GM18505 (cell line): ENCODE results near the gene CPN1.
"Not testable (repeated sequence)": the region's sequence is repeated elsewhere in the genome, so short reads cannot be mapped to it uniquely, and the experiment has no call there.

ENCODE experiments used
- ATAC-seq: cut with Tn5 transposase; IDR thresholded peaks from one replicate; pipeline ENCODE4 v1.9.1; 2021; ENCODE audit not compliant: unreplicated experiment
- POLR2A ChIP-seq: IDR thresholded peaks from 4 replicates; pipeline ENCODE4 v1.6.1; 2011; ENCODE audit warnings: borderline replicate concordance; ENCODE audit not compliant: insufficient read depth, insufficient read length; ENCODE audit errors: extremely low read depth

The CPN1 gene

GRCh38 chr10:100021322-100021721 lies 60.3 kb downstream of the CPN1 start:
- TF ChIP-seq POLR2A = no peak
- no peak for ATAC-seq

GRCh38 chr10:100020886-100021253 lies 60.8 kb downstream of the CPN1 start:
- no peak for TF ChIP-seq POLR2A
- ATAC-seq = no peak

GRCh38 chr10:100020142-100020885 lies 61.4 kb downstream of the CPN1 start:
- peak; percentile 80 for ATAC-seq
- TF ChIP-seq POLR2A = no peak

- no peak for TF ChIP-seq POLR2A
- ATAC-seq = no peak
These were observed 61.9 kb downstream of the CPN1 start for GRCh38 chr10:100019787-100020141.

GRCh38 chr10:100014071-100014762 lies 67.5 kb downstream of the CPN1 start:
- peak; percentile 62 for ATAC-seq
- no peak for TF ChIP-seq POLR2A

GRCh38 chr10:100013621-100014020 lies 68.0 kb downstream of the CPN1 start:
- no peak for TF ChIP-seq POLR2A
- ATAC-seq = no peak

GRCh38 chr10:100011906-100012305 lies 69.8 kb downstream of the CPN1 start:
- ATAC-seq = not testable (repeated sequence)

GRCh38 chr10:100009793-100010676 lies 71.6 kb downstream of the CPN1 start, which contains the start of gene DNMBP:
Gene DNMBP, minus strand, starts transcription at chr10:100009947. Its CDS starts 37,823 bp downstream, at chr10:99972124.
- peak; percentile 60 for TF ChIP-seq POLR2A
- peak; percentile 65 for ATAC-seq

GRCh38 chr10:100009283-100009792 lies 72.3 kb downstream of the CPN1 start:
- no peak for TF ChIP-seq POLR2A
- ATAC-seq = peak; percentile 50

- no peak for ATAC-seq
- no peak for TF ChIP-seq POLR2A
These were observed 72.9 kb downstream of the CPN1 start for GRCh38 chr10:100008708-100009282.

- no peak for ATAC-seq
- TF ChIP-seq POLR2A = no peak
These were observed 73.5 kb downstream of the CPN1 start for GRCh38 chr10:100008142-100008522.

GRCh38 chr10:100007231-100008141 lies 74.2 kb downstream of the CPN1 start:
- no peak for ATAC-seq
- no peak for TF ChIP-seq POLR2A
